Activated naive CD4-positive, alpha-beta T cell treated with Interleukin-2 at 50 U/mL for 16 hours (primary cell): ENCODE data around the gene CDS1.
"Not testable (repeated sequence)": the region's sequence is repeated elsewhere in the genome, so short reads cannot be mapped to it uniquely, and the experiment has no call there.

Experiments used
- DNase-seq: peaks from one replicate; pipeline ENCODE4 v3.0.0-alpha.2; 2020

CDS1 gene

DNA sequence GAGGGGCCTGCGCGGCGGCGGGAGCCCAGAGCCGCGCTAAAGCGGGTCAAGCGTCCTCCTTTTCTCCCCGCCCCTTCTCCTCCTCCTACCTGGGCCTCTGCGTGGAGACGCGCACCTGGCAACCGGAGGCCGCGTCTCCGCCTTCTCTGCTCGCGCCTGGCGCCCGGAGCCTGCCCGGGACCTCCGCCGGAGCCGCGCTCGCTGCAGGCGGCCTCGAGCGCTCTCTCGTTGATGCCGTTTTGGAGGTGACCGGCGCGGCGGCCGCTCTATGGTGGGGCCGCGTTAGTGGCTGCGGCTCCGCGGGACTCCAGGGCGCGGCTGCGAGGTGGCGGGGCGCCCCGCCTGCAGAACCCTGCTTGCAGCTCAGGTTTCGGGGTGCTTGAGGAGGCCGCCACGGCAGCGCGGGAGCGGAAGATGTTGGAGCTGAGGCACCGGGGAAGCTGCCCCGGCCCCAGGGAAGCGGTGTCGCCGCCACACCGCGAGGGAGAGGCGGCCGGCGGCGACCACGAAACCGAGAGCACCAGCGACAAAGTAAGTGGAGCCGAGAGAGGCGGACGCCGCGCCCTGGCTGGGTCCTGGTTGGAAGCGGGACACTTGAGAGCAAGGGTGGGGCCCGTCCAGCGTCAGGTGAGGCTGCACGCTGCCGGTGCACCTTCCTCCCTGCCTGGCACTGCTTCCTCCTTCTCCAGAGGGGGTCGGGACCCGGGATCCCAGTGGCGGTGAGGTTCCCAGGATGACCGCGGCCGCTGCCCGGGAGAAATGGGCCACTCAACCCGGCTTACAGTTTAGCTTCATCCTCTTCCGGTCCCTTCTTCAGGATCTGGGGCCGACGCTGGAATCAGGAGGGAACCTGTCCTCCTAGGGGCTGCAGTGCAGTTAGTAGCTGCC is at the start of gene CDS1:
Gene CDS1, plus strand, starts transcription at position 140 of the 888 bp plus-strand sequence. Its CDS starts 275 bp downstream, at position 415.
- peak; percentile 4 for DNase-seq

DNA sequence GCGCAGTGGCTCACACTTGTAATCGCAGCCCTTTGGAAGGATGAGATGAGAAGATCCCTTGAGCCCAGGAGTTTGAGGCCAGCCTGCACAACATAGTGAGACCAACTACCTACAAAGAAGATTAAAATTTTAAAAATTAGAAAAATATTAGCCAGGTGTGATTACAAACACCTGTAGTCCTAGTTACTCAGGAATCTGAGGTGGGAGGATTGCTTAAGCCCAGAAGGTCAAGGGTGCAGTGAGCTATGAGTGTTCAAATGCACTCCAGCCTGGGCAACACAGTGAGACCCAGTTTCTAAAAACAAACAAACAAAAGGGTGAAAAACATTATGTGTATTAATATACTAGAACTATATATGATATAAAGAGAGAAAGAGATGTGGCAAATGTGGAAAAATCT is 47.0 kb upstream of the CDS1 start:
- no peak for DNase-seq

- DNase-seq: no peak
Measured at GRCh38 chr4:84545093-84545492, 37.8 kb upstream of the CDS1 start.

DNA sequence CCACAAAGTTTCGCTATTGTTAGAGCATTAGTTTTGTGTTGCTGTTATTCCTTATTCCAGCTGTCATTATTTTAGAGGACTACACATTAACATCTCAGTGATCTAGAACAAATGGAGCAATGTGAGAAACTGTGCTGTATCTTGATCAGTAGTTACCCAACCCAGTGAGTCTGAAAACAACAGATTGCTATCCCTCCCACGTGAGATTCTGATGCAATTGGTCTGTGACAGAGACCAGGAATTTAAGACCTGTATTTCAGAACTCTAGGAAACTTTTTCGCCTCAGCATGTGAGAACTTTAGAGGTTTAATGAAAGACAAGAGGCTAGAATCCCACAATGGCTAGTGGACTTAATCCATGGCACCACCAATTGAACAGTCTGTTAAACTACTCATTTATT is 35.7 kb upstream of the CDS1 start:
- no peak for DNase-seq

DNA sequence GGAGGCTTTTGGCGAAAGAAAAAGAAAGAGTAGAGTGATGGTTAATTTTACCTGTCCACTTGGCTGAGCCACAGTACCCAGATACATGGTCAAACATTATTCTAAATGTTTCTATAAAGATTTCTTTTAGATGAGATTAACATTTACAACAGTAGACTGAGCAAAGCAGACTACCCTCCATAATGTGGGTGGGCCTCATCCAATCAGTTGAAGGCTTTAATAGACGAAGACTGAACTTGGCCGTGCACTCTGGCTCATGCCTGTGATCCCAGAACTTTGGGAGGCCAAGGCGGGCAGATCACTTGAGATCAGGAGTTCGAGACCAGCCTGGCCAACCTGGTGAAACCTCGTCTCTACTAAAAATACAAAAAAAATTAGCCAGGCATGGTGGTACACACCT is 33.7 kb upstream of the CDS1 start:
- not testable (repeated sequence) for DNase-seq

DNA sequence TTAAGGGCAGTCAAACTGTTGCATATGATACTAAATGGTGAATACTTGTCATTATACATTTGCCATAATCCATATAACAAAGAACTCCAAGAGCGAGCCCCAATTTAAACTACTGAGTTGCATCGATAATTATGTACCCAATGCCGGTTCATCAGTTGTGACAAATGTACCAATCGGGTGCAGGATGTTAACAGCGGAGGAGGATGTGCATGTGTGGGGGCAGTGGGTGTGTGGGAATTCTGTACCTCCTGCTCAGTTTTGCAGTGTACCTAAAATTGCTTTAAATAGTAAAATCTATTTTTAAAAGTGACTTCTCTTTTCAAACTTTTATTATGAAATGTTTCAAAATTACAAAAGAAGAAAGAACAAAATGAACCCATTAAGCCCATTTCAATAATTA is 20.8 kb upstream of the CDS1 start:
- no peak for DNase-seq

DNA sequence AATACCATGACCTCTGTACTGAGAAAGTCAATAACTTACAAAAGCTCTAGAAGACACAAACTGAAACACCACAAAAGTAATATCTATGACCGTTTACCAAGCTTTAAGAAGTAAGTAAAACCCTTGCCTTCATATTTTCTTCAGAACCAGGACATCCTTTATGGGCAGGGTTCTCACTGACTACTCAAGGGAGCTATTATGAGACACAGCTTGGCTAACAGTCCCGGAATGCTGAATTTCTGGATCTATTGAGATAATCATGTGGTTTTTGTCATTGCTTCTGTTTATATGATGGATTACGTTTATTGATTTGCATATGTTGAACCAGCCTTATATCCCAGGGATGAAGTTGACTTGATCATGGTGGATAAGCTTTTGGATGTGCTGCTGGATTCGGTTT is 19.9 kb upstream of the CDS1 start:
- no peak for DNase-seq

GRCh38 chr4:84565951-84566350 is 17.0 kb upstream of the CDS1 start:
- DNase-seq: no peak

DNA sequence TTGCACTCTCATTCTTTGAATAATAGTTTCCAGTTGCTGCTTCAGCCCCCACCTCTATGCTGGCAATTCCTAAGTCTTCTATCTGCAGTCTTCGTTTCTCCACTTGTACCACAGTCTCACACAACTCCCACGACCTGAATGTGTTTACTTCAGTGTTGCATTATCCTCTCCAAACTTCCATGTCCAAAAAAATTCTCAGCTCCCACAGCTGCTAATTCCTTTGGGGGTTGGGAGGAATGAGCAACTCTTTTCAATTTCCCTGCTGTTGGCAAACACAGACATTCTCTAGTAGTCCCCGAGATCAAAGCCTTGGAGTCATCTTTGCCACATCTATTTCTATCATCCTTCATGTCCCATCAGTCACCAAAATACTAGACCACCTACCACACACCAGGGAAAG is 14.4 kb upstream of the CDS1 start:
- DNase-seq: no peak

DNA sequence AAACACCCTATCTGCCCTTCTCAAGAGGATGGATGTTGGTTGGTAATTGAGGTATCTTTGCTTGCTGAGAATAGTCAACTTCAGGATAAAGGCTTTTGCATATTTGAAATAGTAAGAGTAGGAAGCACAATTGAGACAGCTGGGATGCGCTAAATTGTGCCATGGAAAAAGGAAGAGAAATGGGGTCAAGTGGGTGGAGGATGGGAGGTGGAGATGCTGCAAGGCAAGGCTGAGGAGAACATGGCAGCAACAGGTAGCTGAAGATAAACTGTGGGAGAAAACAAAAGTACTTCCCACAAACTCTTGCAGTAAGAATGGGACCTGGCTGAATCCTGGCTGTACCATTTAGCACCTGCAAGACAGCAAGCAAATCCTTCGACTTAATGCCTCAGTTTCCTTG is 13.9 kb upstream of the CDS1 start:
- no peak for DNase-seq

- no peak for DNase-seq
Measured at GRCh38 chr4:84573385-84574068, 9.4 kb upstream of the CDS1 start.

DNA sequence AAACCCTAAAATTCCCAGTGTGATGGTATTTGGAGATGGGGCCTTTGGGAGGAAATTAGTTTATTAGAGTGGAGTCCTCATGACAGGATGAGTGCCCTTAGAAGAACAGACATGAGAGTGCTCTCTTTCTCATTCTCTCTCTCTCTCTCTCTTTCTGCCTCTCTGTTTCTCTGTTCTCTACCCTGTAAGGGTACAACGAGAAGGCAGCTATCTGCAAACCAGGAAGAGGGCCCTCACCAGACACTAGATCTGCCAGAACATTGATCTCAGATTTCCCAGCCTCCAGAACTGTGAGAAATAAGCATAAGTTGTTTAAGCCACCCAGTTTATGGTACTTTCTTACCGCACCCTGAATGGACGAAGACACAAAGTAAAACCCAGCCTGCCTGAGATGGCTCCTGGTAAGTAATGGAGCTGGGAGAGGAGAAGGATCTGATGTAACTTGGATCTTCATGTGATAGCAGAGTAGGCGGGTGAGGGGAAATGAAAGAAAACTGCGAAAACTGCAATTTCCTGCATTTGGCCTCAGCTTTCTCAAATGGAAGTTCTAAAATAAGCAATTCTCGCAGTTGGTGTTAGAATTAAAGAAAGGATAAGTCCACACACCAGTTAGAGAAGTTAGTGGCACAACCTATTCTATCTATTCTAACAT is 8.7 kb upstream of the CDS1 start:
- no peak for DNase-seq

DNA sequence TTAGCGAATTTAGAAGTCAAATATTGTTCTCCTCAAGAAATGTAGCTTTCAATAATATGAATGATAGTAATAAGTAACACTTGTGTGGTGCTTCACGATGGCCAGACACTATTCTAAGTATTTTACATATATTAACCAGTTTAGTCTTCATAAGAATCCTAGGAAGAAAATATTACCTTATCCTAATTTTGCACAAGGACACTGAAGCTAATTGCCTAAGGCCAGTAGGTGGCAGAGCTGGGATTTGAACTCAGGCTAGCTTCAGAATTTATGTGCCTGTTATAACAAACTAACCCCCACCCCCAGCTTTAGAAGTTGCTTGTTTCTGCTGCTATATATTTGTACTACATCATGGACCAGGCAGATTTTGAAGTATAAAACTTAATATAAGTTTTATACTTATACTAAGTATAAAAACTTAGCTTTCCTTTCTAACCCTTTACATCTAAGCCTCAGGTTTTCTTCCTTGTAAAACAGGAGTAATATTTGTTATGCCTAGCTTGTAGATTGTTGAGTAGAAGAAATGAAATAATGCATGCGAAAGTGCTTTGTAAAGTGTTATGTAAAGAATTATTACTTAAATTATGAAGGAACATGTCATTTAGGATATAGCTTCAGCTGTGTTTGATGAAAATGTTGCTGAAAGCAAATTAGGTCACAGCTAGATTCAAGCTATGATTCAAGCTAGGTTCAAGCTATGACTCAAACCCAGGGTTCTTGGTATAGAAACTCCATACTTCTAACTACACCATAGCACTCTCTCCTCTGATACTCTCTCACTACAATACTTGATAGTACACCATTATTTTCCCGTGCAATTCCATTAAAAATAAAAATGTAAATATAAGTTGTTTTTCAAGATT is 4.2 kb upstream of the CDS1 start:
- DNase-seq: no peak

DNA sequence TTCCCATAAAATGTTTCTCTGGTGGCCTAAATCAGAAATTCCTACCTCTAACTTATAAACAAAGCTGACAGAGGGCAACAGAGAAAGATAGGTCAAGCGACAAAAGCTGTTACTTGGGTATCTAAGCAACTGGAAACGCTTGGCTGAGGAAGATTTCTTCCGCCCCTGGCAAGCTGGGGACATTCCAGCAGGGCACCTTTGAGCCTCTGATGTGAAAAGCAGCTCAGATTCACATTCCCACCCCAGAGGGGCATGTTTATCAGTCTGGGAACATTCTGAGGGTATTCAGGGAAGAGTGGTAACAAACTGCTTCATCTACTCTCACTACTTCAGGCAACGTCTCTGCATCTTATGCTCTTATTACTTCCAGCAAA is 3.5 kb upstream of the CDS1 start:
- DNase-seq: no peak

DNA sequence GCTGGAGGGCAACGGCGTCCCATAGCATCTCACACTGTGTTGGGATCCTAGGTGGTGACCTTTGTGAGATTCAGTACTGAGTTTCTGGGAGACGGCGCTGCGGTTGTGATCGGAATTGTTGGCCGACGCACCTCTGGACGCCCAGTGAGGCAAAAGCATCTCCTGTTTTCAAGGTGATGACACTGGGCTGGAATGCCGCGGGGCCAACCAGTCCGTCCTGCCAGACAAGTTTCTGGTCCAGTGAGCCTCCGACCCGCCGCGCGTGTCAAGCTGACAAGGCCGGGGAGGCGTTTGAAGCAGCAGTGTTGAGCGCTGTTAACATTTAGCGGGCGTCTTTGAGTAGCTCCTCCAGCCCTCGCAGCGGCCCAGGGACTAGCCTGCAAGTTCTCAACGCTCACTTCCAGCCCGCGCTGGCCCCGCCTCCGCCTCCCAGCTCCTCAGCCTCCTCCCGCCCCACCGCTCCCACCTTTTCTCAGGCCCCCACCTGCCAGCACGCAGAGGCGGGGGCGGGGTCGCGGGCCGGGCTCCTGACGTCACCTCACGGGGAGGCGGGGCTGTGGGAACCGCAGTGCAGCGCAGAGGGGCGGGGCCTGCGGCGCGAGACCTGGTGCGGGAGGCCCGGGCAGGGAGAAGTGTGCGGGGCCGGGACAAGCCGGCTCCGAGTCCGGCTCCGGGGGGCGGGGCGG is 482 bp upstream of the CDS1 start:
- DNase-seq: peak; percentile 89

GRCh38 chr4:84583876-84584380 is 1.0 kb downstream of the CDS1 start:
- no peak for DNase-seq

DNA sequence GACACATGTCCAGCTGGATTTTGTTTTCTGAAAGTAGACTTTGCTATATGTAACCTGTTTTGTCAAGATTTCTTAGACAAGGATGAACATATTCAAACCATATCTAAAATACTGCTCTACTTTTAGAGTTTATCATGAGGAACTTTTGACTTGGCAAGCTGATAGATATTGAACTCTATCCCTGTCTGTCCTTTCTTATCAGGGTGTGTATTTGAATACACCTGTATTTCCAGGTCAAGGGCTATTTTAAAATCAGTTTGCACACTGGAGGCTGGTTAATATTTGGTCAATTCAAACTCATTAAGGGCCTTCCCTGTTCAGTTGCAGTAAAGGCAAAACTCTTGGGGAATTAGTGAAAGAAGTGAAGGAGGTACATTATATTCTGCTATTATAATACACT is 2.3 kb downstream of the CDS1 start:
- no peak for DNase-seq

DNA sequence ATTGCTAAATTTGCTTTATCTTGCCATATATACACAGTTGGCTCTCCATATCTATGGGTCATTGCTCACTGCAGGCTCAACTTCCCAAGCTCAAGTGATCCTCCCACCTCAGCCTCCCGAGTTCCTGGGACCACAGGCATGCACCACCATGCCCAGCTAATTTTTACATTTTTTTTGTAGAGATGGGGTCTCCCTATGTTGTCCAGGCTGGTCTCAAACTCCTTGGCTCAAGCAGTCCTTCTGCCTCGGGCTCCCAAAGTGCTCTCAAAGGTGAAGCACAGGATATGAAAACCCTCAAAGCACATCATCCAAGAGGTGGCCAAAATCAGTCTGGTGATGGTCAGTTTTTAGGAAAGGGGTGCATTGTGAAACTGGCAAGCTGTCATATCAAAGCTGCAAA is 11.8 kb downstream of the CDS1 start:
- no peak for DNase-seq

DNA sequence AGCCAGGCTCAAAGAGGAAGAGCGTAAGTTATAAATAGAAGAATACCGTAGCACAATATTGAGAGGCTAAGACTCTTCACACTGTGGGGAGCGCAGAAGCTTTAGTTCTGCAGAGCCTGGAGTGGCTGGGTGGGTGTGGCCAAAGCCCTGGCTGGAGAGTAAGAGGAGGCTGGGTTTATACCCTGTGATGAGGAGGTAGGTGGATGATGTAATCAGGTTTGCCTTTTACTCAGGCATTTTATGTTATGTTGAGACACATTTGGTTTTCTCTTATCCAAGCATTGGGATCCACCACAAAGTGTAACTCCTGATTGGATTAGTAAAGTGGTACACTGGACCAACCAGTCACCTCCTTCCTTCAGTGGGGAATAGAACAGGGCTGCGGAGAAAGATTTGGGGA is 13.9 kb downstream of the CDS1 start:
- DNase-seq: no peak

- no peak for DNase-seq
Measured at GRCh38 chr4:84597450-84597849, 14.5 kb downstream of the CDS1 start.

DNA sequence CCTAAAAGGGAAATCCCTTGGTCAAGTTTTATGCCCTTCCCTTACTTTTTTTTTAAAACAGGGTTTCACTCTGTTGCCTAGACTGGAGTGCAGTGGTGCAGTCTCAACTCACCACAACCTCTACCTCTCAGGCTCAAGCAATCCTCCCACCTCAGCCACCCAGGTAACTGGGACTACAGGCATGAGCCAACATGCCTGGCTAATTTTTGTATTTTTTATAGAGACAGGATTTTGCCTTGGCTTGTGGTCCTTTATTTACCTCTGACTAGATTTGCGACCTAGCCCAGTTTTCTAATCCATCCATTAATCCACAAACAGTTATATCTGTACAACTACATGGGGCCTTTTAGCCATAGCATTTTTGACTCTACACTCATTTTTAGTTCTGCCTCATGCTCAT is 23.7 kb downstream of the CDS1 start:
- no peak for DNase-seq

DNA sequence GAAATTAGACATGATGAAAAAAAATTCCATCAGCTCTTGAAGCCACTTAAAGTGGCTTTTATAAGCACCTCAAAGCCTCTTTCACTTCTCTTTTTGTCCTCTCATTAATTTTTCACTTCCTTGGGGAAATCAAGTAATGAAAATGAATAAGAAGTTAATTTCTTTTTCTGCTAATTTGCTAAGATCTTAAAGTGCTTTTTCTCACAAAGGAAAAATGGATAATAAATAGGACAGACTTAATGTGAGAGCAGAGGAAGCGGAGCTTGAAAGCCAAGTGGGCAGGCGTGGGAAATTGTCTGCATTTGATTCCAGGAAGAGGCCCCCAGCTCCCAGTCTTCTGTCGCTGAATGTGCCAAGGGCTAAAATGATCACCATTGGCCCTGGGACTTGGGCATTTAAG is 28.6 kb downstream of the CDS1 start:
- DNase-seq: no peak
